ENCODE measurements around the gene ACER2. TPM values are rescaled to one million over a fixed set of nuclear protein-coding genes. Genes with fewer than 3 reads are reported as not detected.
"Not testable (repeated sequence)": the region's sequence is repeated elsewhere in the genome, so short reads cannot be mapped to it uniquely, and the experiment has no call there.

The ACER2 gene
- total RNA-seq, 1 donor from 2014 or later = 3.9 TPM

DNA sequence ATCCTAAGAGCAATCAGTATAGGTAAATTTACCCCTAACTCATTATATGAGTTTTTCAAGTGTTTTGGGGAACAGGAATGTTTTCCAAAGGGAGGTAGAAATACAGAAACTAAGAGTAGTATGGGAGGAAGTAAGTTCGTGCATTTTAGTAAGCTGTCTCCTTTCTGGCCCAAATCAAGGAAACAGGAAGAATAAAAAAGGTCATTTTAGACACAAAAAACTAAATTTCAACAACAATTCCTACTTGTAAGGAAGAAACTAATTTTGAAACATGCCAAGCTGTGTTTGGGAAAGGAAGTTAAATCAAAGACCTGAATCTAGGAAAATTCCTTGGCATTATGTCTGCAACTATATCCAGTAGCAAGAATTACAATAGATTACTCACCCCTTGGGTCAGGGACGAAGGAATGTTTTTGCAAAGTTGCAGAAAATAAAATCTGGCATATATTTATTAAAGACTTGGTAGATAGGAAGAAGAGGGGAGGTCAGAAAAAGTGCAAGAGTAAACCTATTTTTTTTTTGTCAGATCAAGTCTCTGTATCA lies 22.2 kb upstream of the ACER2 start:
- H3K4me1 ChIP-seq = no peaks in the 10 kb centered on the region
- H3K27me3 ChIP-seq = no peaks in the 10 kb centered on the region
- intact Hi-C loops (cut with DNase I) = no loop called here
- no peak for DNase-seq (ENCODE audit: extremely low spot score in 2 of 2)
- no peaks in the 10 kb centered on the region for H3K36me3 ChIP-seq
- TF ChIP-seq, protein P1, sequence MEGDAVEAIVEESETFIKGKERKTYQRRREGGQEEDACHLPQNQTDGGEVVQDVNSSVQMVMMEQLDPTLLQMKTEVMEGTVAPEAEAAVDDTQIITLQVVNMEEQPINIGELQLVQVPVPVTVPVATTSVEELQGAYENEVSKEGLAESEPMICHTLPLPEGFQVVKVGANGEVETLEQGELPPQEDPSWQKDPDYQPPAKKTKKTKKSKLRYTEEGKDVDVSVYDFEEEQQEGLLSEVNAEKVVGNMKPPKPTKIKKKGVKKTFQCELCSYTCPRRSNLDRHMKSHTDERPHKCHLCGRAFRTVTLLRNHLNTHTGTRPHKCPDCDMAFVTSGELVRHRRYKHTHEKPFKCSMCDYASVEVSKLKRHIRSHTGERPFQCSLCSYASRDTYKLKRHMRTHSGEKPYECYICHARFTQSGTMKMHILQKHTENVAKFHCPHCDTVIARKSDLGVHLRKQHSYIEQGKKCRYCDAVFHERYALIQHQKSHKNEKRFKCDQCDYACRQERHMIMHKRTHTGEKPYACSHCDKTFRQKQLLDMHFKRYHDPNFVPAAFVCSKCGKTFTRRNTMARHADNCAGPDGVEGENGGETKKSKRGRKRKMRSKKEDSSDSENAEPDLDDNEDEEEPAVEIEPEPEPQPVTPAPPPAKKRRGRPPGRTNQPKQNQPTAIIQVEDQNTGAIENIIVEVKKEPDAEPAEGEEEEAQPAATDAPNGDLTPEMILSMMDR (IDR thresholded peaks at IDR 0.05) = no peak
- no peak for TF ChIP-seq POLR2AphosphoS5 (IDR thresholded peaks at IDR 0.05; ENCODE audit: insufficient read depth in 1 of 2, low read depth in 1 of 2)
- no peak for TF ChIP-seq POLR2A (IDR thresholded peaks at IDR 0.05)
- H3K27ac ChIP-seq = no peak overlapping the region
- H3K9me3 ChIP-seq = no peaks in the 10 kb centered on the region
- H3K4me3 ChIP-seq = no peak overlapping the region

DNA sequence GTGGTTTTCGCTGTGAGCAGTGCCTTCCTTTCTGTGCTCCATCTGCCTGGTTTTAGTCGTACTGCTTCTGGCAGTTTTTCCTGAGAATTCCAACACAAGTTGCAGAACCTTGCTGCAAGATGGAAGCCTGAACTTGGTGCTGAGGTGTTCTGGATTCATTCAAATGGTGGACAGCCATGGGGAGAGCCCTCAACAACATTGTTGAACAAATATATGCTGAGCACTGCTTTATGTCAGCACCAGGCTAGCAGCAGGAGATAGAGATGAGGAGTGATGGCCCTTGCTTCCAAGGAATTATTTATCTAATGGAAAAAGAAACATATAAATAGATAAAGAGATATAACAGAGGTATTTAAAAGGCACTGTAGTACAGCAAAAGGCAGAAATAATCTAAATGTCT lies 21.5 kb upstream of the ACER2 start:
- Histone ChIP-seq H3K27me3 (no peaks in the 10 kb centered on the region), H3K9me3 (no peaks in the 10 kb centered on the region), H3K36me3 (no peaks in the 10 kb centered on the region), H3K4me3 (no peak overlapping the region), H3K4me1 (no peaks in the 10 kb centered on the region), H3K27ac (no peak overlapping the region)
- intact Hi-C loops (cut with DNase I) = no loop called here
- DNase-seq (ENCODE audit: extremely low spot score in 2 of 2) = no peak
- TF ChIP-seq POLR2AphosphoS5 (IDR thresholded peaks at IDR 0.05; ENCODE audit: insufficient read depth in 1 of 2, low read depth in 1 of 2) = no peak
- no peak for TF ChIP-seq POLR2A (IDR thresholded peaks at IDR 0.05)
- TF ChIP-seq, protein P1 (IDR thresholded peaks at IDR 0.05) = no peak

DNA sequence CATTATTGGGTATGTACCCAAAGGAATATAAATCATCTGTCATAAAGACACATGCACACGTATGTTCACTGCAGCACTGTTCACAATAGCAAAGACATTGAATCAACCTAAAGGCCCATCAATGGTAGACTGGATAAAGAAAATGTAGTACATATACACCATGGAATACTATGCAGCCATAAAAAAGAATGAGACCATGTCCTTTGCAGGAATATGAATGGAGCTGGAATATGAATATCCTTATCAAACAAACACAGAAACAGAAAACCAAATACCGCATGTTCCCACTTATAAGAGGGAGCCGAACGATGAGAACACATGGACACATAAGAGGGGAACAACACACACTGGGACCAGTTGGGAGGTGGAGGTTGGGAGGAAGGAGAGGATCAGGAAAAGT lies 19.3 kb upstream of the ACER2 start:
- intact Hi-C loops (cut with DNase I); H3K27ac ChIP-seq; H3K27me3 ChIP-seq; H3K4me3 ChIP-seq; H3K4me1 ChIP-seq; H3K36me3 ChIP-seq; H3K9me3 ChIP-seq; DNase-seq (ENCODE audit: extremely low spot score in 2 of 2): not testable (repeated sequence)

DNA sequence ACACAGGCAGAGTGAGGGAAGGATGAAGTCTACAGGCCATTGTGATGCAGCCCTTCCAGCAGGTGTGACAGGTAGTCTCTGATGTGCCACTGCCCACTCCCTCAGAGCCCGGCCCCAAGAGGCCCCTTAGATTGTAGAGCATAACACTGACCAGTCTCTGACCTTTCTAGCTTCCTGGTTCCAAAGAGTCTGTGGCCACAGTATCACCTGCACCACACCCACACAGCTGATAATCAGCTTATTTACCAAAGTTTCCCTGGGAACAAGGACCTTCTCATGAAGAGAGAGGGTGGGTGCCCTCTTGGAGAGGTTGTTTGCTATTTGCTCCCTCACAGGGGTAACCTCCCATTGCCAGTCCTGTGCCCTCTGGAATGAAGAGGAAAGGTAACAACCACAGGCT lies 11.0 kb upstream of the ACER2 start:
- TF ChIP-seq, protein P1 (IDR thresholded peaks at IDR 0.05) = no peak
- TF ChIP-seq POLR2A (IDR thresholded peaks at IDR 0.05) (no peak), POLR2AphosphoS5 (IDR thresholded peaks at IDR 0.05; ENCODE audit: insufficient read depth in 1 of 2, low read depth in 1 of 2) (no peak)
- intact Hi-C loops (cut with DNase I) = no loop called here
- no peak overlapping the region for H3K27ac ChIP-seq
- DNase-seq (ENCODE audit: extremely low spot score in 2 of 2) = no peak
- no peaks in the 10 kb centered on the region for H3K9me3 ChIP-seq
- H3K4me3 ChIP-seq = no peak overlapping the region
- no peaks in the 10 kb centered on the region for H3K27me3 ChIP-seq
- no peaks in the 10 kb centered on the region for H3K36me3 ChIP-seq
- no peaks in the 10 kb centered on the region for H3K4me1 ChIP-seq

DNA sequence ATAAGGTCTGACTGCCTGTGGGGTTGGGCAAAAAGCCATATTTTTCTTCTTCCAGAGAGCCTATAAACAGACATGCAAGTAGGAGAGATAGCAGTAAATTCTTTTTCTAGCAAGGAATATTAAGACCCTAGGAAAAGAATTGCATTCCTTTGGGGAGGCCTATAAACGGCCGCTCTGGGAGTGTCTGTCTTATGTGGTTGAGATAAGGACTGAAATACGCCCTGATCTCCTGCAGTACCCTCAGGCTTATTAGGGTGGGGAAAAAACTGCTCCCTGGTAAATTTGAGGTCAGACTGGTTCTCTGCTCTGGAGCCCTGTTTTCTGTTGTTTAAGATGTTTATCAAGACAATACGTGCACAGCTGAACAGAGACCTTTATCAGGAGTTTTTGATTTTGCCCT lies 5.6 kb upstream of the ACER2 start:
- H3K4me3 ChIP-seq; H3K9me3 ChIP-seq; H3K27ac ChIP-seq; H3K4me1 ChIP-seq; H3K27me3 ChIP-seq; intact Hi-C loops (cut with DNase I); H3K36me3 ChIP-seq; DNase-seq (ENCODE audit: extremely low spot score in 2 of 2): not testable (repeated sequence)

DNA sequence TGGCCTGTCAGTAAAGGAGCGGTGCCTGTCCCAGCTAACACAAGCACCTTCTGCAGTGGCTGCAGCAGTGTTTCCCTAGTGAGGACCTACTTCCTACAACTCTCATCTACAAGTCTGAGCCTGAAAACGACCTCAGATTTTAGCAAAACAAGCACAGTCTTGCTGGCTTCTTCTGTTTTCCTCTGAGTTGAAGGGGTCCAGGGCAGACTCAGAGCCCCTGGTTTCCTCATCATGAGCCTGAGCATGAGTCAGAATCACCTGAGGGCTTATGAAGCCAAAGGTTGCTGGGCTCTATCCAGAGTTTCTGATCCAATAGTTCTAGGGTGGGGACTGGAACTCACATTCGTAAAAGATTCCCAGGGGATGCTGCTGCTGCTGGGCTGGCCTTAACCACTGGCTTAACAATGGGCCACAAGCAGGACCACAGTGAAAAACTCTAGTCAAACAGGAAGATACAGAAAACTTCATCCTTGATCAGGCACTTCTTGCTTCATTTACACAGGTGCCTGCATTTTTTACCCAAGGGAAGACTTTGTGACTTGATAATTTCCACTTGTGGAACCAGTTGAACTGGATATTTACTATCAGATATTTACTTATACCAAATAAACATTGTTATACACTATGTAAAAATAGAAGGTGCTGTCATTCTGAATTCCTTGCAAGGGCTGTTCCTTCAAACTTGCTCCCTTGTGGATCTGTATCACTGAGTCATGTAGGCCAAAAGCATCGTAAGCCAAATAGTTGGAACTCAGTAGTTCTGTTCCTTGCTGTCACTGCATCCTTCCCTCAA lies 4.3 kb upstream of the ACER2 start:
- no peaks in the 10 kb centered on the region for H3K9me3 ChIP-seq
- DNase-seq (ENCODE audit: extremely low spot score in 2 of 2) = no peak
- intact Hi-C loops (cut with DNase I) = no loop called here
- H3K36me3 ChIP-seq = no peaks in the 10 kb centered on the region
- no peak overlapping the region for H3K4me3 ChIP-seq
- no peak overlapping the region for H3K27ac ChIP-seq
- TF ChIP-seq POLR2AphosphoS5 (IDR thresholded peaks at IDR 0.05; ENCODE audit: insufficient read depth in 1 of 2, low read depth in 1 of 2) (no peak), POLR2A (IDR thresholded peaks at IDR 0.05) (no peak)
- TF ChIP-seq, protein P1 (IDR thresholded peaks at IDR 0.05) = no peak
- peaks cover 9% of the 10 kb centered on the region for H3K4me1 ChIP-seq
- H3K27me3 ChIP-seq = no peaks in the 10 kb centered on the region
